Erythroblast (primary cell): ENCODE measurements around the gene CT45A8.
"Not testable (repeated sequence)": the region's sequence is repeated elsewhere in the genome, so short reads cannot be mapped to it uniquely, and the experiment has no call there.

ENCODE experiments used
- GATA1 ChIP-seq: IDR thresholded peaks from 2 replicates; pipeline ENCODE4 v1.6.1; 2011; ENCODE audit warnings: low read depth, mild to moderate bottlenecking, control low read depth, low read length, moderate library complexity
- POLR2A ChIP-seq: IDR thresholded peaks from 2 replicates; pipeline ENCODE4 v1.6.1; 2011; ENCODE audit warnings: mild to moderate bottlenecking, low read length

- TF ChIP-seq POLR2A, GATA1: not testable (repeated sequence)
Observed at GRCh38 chrX:135819912-135820311, 34.4 kb downstream of the CT45A8 start, which contains the start of gene CT45A2.
